GM19239 (cell line): ENCODE data around the gene MAD1L1.
A peak's percentile ranks its signal among the peaks of the same experiment; 100 is the strongest.
"Not testable (repeated sequence)": the region's sequence is repeated elsewhere in the genome, so short reads cannot be mapped to it uniquely, and the experiment has no call there.

Source experiments
- DNase-seq: peaks from one replicate; pipeline ENCODE4 v3.0.0; 2011; ENCODE audit warnings: low spot score; ENCODE audit not compliant: insufficient read length
- FAIRE-seq: peaks from 2 replicates; lab custom pipeline; 2011; peaks lifted over from hg19 to GRCh38; lab: Jason Lieb, UNC

MAD1L1 gene

GRCh38 chr7:2044311-2044882 is 188.3 kb downstream of the MAD1L1 start:
- FAIRE-seq: no peak
- no peak for DNase-seq

- no peak for FAIRE-seq
Observed at GRCh38 chr7:2043316-2044039, 189.3 kb downstream of the MAD1L1 start.

GRCh38 chr7:2042650-2043049 is 190.1 kb downstream of the MAD1L1 start:
- DNase-seq (no peak), FAIRE-seq (no peak)

More at GRCh38 chr7:2043316-2044039, 189.3 kb downstream of the MAD1L1 start:
- DNase-seq: no peak

GRCh38 chr7:2041496-2042367 is 191.0 kb downstream of the MAD1L1 start:
- no peak for DNase-seq
- no peak for FAIRE-seq

GRCh38 chr7:2040893-2041270 is 191.9 kb downstream of the MAD1L1 start:
- DNase-seq: no peak
- FAIRE-seq: no peak

GRCh38 chr7:2040201-2040892 is 192.4 kb downstream of the MAD1L1 start:
- no peak for DNase-seq
- no peak for FAIRE-seq

GRCh38 chr7:2038931-2039728 is 193.6 kb downstream of the MAD1L1 start:
- DNase-seq (no peak), FAIRE-seq (peak; percentile 77)

- FAIRE-seq (peak; percentile 94), DNase-seq (no peak)
Observed at GRCh38 chr7:2037808-2038522, 194.8 kb downstream of the MAD1L1 start.

- peak; percentile 31 for FAIRE-seq
Observed at GRCh38 chr7:2037301-2037807, 195.4 kb downstream of the MAD1L1 start.

GRCh38 chr7:2036786-2037185 is 196.0 kb downstream of the MAD1L1 start:
- no peak for DNase-seq
- FAIRE-seq: no peak

More at GRCh38 chr7:2037301-2037807, 195.4 kb downstream of the MAD1L1 start:
- DNase-seq: no peak

GRCh38 chr7:2036201-2036600 is 196.5 kb downstream of the MAD1L1 start:
- not testable (repeated sequence) for DNase-seq, FAIRE-seq

GRCh38 chr7:2034291-2035201 is 198.2 kb downstream of the MAD1L1 start:
- DNase-seq (no peak), FAIRE-seq (no peak)

GRCh38 chr7:2033586-2034135 is 199.1 kb downstream of the MAD1L1 start:
- no peak for FAIRE-seq
- DNase-seq: no peak

- no peak for DNase-seq
- FAIRE-seq: no peak
Observed at GRCh38 chr7:2032876-2033407, 199.8 kb downstream of the MAD1L1 start.

GRCh38 chr7:2032030-2032875 is 200.5 kb downstream of the MAD1L1 start:
- DNase-seq: no peak
- FAIRE-seq: no peak

- DNase-seq: no peak
- FAIRE-seq: no peak
Observed at GRCh38 chr7:2031451-2031845, 201.3 kb downstream of the MAD1L1 start.
